ENCODE results near the gene TMEM163.

DNA sequence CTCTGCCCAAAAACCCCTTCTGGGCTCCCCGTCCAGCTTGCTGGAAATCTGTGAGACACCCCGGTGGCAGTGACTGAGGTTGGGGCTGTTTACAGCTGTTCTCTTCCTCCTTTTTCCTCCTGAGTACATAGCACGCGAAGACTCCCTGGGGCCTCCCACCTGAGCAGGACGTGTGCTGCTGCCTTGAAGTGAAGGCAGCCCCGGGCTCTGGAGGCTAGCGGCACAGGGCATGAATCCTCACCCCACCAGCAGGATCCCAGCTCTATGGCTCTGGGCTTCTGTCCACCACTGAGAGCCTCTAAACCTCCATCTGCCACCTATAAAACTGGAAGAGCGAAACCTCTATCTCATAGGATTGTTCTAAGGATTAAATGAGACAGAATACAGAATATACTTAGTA is 182.5 kb downstream of the TMEM163 start:
- TF ChIP-seq, protein P1, sequence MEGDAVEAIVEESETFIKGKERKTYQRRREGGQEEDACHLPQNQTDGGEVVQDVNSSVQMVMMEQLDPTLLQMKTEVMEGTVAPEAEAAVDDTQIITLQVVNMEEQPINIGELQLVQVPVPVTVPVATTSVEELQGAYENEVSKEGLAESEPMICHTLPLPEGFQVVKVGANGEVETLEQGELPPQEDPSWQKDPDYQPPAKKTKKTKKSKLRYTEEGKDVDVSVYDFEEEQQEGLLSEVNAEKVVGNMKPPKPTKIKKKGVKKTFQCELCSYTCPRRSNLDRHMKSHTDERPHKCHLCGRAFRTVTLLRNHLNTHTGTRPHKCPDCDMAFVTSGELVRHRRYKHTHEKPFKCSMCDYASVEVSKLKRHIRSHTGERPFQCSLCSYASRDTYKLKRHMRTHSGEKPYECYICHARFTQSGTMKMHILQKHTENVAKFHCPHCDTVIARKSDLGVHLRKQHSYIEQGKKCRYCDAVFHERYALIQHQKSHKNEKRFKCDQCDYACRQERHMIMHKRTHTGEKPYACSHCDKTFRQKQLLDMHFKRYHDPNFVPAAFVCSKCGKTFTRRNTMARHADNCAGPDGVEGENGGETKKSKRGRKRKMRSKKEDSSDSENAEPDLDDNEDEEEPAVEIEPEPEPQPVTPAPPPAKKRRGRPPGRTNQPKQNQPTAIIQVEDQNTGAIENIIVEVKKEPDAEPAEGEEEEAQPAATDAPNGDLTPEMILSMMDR (IDR thresholded peaks at IDR 0.05; ENCODE audit: poor library complexity, severe bottlenecking), result no peak
- TF ChIP-seq TAF1 (IDR thresholded peaks at IDR 0.05; ENCODE audit: low read depth) (no peak), EP300 (conservative IDR thresholded peaks at IDR 0.05; ENCODE audit: poor library complexity, severe bottlenecking) (no peak), POLR2AphosphoS5 (IDR thresholded peaks at IDR 0.05) (no peak), EZH2 (IDR thresholded peaks at IDR 0.05; ENCODE audit: borderline replicate concordance, insufficient read depth, low read length, poor library complexity, severe bottlenecking) (no peak), MXI1 (conservative IDR thresholded peaks at IDR 0.05; ENCODE audit: poor library complexity, severe bottlenecking) (no peak)
- TF ChIP-seq, protein P2, sequence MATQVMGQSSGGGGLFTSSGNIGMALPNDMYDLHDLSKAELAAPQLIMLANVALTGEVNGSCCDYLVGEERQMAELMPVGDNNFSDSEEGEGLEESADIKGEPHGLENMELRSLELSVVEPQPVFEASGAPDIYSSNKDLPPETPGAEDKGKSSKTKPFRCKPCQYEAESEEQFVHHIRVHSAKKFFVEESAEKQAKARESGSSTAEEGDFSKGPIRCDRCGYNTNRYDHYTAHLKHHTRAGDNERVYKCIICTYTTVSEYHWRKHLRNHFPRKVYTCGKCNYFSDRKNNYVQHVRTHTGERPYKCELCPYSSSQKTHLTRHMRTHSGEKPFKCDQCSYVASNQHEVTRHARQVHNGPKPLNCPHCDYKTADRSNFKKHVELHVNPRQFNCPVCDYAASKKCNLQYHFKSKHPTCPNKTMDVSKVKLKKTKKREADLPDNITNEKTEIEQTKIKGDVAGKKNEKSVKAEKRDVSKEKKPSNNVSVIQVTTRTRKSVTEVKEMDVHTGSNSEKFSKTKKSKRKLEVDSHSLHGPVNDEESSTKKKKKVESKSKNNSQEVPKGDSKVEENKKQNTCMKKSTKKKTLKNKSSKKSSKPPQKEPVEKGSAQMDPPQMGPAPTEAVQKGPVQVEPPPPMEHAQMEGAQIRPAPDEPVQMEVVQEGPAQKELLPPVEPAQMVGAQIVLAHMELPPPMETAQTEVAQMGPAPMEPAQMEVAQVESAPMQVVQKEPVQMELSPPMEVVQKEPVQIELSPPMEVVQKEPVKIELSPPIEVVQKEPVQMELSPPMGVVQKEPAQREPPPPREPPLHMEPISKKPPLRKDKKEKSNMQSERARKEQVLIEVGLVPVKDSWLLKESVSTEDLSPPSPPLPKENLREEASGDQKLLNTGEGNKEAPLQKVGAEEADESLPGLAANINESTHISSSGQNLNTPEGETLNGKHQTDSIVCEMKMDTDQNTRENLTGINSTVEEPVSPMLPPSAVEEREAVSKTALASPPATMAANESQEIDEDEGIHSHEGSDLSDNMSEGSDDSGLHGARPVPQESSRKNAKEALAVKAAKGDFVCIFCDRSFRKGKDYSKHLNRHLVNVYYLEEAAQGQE (IDR thresholded peaks at IDR 0.05; ENCODE audit: borderline replicate concordance), result no peak
